Fibroblast of lung (primary cell): ENCODE results near the gene COASY. TPM values are rescaled to one million over a fixed set of nuclear protein-coding genes. Genes with fewer than 3 reads are reported as not detected.
A peak's percentile ranks its signal among the peaks of the same experiment; 100 is the strongest.

ENCODE experiments used
- DNase-seq, 2 donors: peaks; one replicate each; pipeline versions ENCODE4 v3.0.0 to v3.0.0-alpha.2; 2010; ENCODE audit warnings: low read depth in 2 of 2
- H2AFZ ChIP-seq: 2 replicates; pipeline ENCODE4 v1.5.1; 2012; ENCODE audit warnings: low read length, control low read depth, inconsistent platforms
- H3K27ac ChIP-seq: 2 replicates; pipeline ENCODE4 v1.5.1; 2011; ENCODE audit warnings: low read length, control low read depth; ENCODE audit not compliant: insufficient read depth
- H3K27me3 ChIP-seq: 2 replicates; pipeline ENCODE4 v1.5.1; 2011; ENCODE audit warnings: mild to moderate bottlenecking, low read length; ENCODE audit not compliant: control insufficient read depth, insufficient read depth
- H3K36me3 ChIP-seq: 2 replicates; pipeline ENCODE4 v1.5.1; 2011; ENCODE audit warnings: low read length; ENCODE audit not compliant: control insufficient read depth, insufficient read depth
- H3K4me1 ChIP-seq: 2 replicates; pipeline ENCODE4 v1.5.1; 2011; ENCODE audit warnings: low read length; ENCODE audit not compliant: control insufficient read depth, insufficient read depth; ENCODE audit errors: extremely low read depth
- H3K4me2 ChIP-seq: 2 replicates; pipeline ENCODE4 v1.5.1; 2011; ENCODE audit warnings: low read length, control low read depth; ENCODE audit not compliant: insufficient read depth; ENCODE audit errors: extremely low read depth
- H3K4me3 ChIP-seq, 4 experiments: fragments of 200-600 bp in 1 of 4; sonication (generic) in 1 of 4; replicated peaks in 1 of 4; 2 replicates each; pipeline ENCODE4 v1.5.1; 2011 to 2016; ENCODE audit warnings: low read length in 4 of 4, low read depth in 3 of 4, mild to moderate bottlenecking in 3 of 4, control low read depth in 2 of 4, inconsistent platforms in 1 of 4, mixed read lengths in 1 of 4; ENCODE audit not compliant: insufficient read depth in 1 of 4; ENCODE audit errors: control extremely low read depth in 1 of 4
- H3K79me2 ChIP-seq: 2 replicates; pipeline ENCODE4 v1.5.1; 2012; ENCODE audit warnings: mild to moderate bottlenecking, low read length, inconsistent platforms; ENCODE audit not compliant: control insufficient read depth, insufficient read depth
- H3K9ac ChIP-seq: 2 replicates; pipeline ENCODE4 v1.5.1; 2011; ENCODE audit warnings: mild to moderate bottlenecking, low read length, control low read depth; ENCODE audit not compliant: insufficient read depth
- H3K9me3 ChIP-seq: 2 replicates; pipeline ENCODE4 v1.5.1; 2012; ENCODE audit warnings: low read depth, low read length; ENCODE audit not compliant: control insufficient read depth, insufficient read depth
- H4K20me1 ChIP-seq: 2 replicates; pipeline ENCODE4 v1.5.1; 2011; ENCODE audit warnings: low read length; ENCODE audit not compliant: control insufficient read depth, insufficient read depth; ENCODE audit errors: extremely low read depth
- CTCF ChIP-seq, 2 donors: IDR thresholded peaks in 1 of 2; conservative IDR thresholded peaks in 1 of 2; 1 replicate in 1 of 2; 2 replicates in 1 of 2; pipeline ENCODE4 v1.5.1; 2011 to 2012; ENCODE audit warnings: low read length in 2 of 2, control low read depth in 1 of 2, inconsistent platforms in 1 of 2, low read depth in 1 of 2, mild to moderate bottlenecking in 1 of 2
- EZH2 ChIP-seq: IDR thresholded peaks from 2 replicates; pipeline ENCODE4 v1.5.1; 2012; ENCODE audit warnings: low read length, control low read depth, mild to moderate bottlenecking; ENCODE audit errors: missing control alignments
- polyA plus RNA-seq, 2 donors: library from polyadenylated mRNA; depleted of rRNA in 1 of 2; stranded (reverse) in 1 of 2; unstranded in 1 of 2; fragments of >200 nt; gene quantifications; 2 replicates each; pipeline ENCODE4 v1.2.1, GENCODE V29; 2011 to 2012; ENCODE audit warnings: missing spikeins in 1 of 2
- total RNA-seq: library from RNA; depleted of rRNA; stranded (reverse); fragments of >200 nt; gene quantifications from 2 replicates; pipeline ENCODE4 v1.2.1, GENCODE V29; 2014

The COASY gene
- total and polyA plus RNA-seq, 2 donors (not counting 1 experiment from before 2014, with no cell fraction given), result 16.5 to 20.3 TPM

- peak overlapping the region; percentile 86 for H3K9ac ChIP-seq
Measured at GRCh38 chr17:42566215-42566882, 4.4 kb downstream of the COASY start.

GRCh38 chr17:42566883-42567573, 5.1 kb downstream of the COASY start, which contains the start of gene MLX:
Gene MLX (plus strand): TSS chr17:42567100. CDS start chr17:42567125, 25 bp downstream.
- peaks cover 16% of the 10 kb centered on the region for H3K4me1 ChIP-seq
- H3K27me3 ChIP-seq, result no peaks in the 10 kb centered on the region
- peak within 1 kb of the TSS; percentile 86 for H3K9ac ChIP-seq
- H3K36me3 ChIP-seq, result peaks cover 36% of the 10 kb centered on the region
- peak within 1 kb of the TSS; percentile 83 to 93 (median 86) for H3K4me3 ChIP-seq
- H3K27ac ChIP-seq, result peak within 1 kb of the TSS; percentile 88
- H4K20me1 ChIP-seq, result no peaks in the 10 kb centered on the region
- peak within 1 kb of the TSS; percentile 99 for H3K4me2 ChIP-seq
- H2AFZ ChIP-seq, result peak within 1 kb of the TSS; percentile 55
- DNase-seq, result peak; percentile 78 to 89
- H3K79me2 ChIP-seq, result peaks cover 51% of the 10 kb centered on the region
- TF ChIP-seq EZH2, result no peak
- no peak for TF ChIP-seq CTCF (conservative IDR thresholded peaks at IDR 0.05 in 1 of 2, IDR thresholded peaks at IDR 0.05 in 1 of 2; ENCODE audit: low read depth in 1 of 2, low read length in 2 of 2)
- no peaks in the 10 kb centered on the region for H3K9me3 ChIP-seq

More at GRCh38 chr17:42566215-42566882, 4.4 kb downstream of the COASY start:
- Histone ChIP-seq H3K27ac (peak overlapping the region; percentile 88), H3K4me3 (peak overlapping the region in 3 of 4 experiments; percentile 85 to 93 (median 87)), H3K36me3 (peaks cover 31% of the 10 kb centered on the region), H3K4me2 (peak overlapping the region; percentile 66), H3K4me1 (peaks cover 16% of the 10 kb centered on the region), H3K79me2 (peaks cover 51% of the 10 kb centered on the region), H3K27me3 (no peaks in the 10 kb centered on the region), H3K9me3 (no peaks in the 10 kb centered on the region), H4K20me1 (no peaks in the 10 kb centered on the region), H2AFZ (peak overlapping the region; percentile 55)
- TF ChIP-seq EZH2 (no peak), CTCF (conservative IDR thresholded peaks at IDR 0.05 in 1 of 2, IDR thresholded peaks at IDR 0.05 in 1 of 2; ENCODE audit: low read depth in 1 of 2, low read length in 2 of 2) (no peak)
- no peak for DNase-seq

GRCh38 chr17:42568341-42569111, 6.6 kb downstream of the COASY start:
- Histone ChIP-seq H3K9me3 (no peaks in the 10 kb centered on the region), H3K36me3 (peaks cover 46% of the 10 kb centered on the region), H3K4me1 (peaks cover 9% of the 10 kb centered on the region), H3K79me2 (peaks cover 36% of the 10 kb centered on the region), H3K4me3 (no peak overlapping the region), H3K27me3 (no peaks in the 10 kb centered on the region), H3K9ac (no peak overlapping the region), H2AFZ (no peak overlapping the region), H3K4me2 (no peak overlapping the region), H3K27ac (no peak overlapping the region), H4K20me1 (no peaks in the 10 kb centered on the region)
- no peak for DNase-seq
- TF ChIP-seq EZH2, result no peak
- no peak for TF ChIP-seq CTCF (conservative IDR thresholded peaks at IDR 0.05 in 1 of 2, IDR thresholded peaks at IDR 0.05 in 1 of 2; ENCODE audit: low read depth in 1 of 2, low read length in 2 of 2)
